Astrocyte of the spinal cord (primary cell): ENCODE measurements around the gene HABP2.

ENCODE experiments used
- DNase-seq: peaks from one replicate; pipeline ENCODE4 v3.0.0; 2011; ENCODE audit warnings: low read depth, low spot score
- H3K4me3 ChIP-seq: 2 replicates; pipeline ENCODE4 v1.5.1; 2011; ENCODE audit warnings: low read depth, mild to moderate bottlenecking, low read length, moderate library complexity
- in situ Hi-C: cut with HindIII; loops from 2 replicates; pipeline ENCODE4 v1.10.0; 2017; ENCODE audit warnings: low sequenced_read_pairs
- TF ChIP-seq, protein P1 (sequence below): IDR thresholded peaks from 2 replicates; pipeline ENCODE4 v1.5.1; 2012; ENCODE audit warnings: low read depth, mild to moderate bottlenecking, low read length, inconsistent platforms

HABP2 gene

GRCh38 chr10:113612154-113612553, 59.3 kb downstream of the HABP2 start:
- in situ Hi-C loops: no loop called here
- DNase-seq: no peak
- TF ChIP-seq, protein P1, sequence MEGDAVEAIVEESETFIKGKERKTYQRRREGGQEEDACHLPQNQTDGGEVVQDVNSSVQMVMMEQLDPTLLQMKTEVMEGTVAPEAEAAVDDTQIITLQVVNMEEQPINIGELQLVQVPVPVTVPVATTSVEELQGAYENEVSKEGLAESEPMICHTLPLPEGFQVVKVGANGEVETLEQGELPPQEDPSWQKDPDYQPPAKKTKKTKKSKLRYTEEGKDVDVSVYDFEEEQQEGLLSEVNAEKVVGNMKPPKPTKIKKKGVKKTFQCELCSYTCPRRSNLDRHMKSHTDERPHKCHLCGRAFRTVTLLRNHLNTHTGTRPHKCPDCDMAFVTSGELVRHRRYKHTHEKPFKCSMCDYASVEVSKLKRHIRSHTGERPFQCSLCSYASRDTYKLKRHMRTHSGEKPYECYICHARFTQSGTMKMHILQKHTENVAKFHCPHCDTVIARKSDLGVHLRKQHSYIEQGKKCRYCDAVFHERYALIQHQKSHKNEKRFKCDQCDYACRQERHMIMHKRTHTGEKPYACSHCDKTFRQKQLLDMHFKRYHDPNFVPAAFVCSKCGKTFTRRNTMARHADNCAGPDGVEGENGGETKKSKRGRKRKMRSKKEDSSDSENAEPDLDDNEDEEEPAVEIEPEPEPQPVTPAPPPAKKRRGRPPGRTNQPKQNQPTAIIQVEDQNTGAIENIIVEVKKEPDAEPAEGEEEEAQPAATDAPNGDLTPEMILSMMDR: no peak
- no peak overlapping the region for H3K4me3 ChIP-seq

- no peak for DNase-seq
These were observed 60.6 kb downstream of the HABP2 start for GRCh38 chr10:113613427-113613826.

GRCh38 chr10:113613977-113614690, 61.3 kb downstream of the HABP2 start:
- DNase-seq: no peak
- no peak overlapping the region for H3K4me3 ChIP-seq
- in situ Hi-C loops: no loop called here
- TF ChIP-seq, protein P1: no peak

More at GRCh38 chr10:113613427-113613826, 60.6 kb downstream of the HABP2 start:
- in situ Hi-C loops: no loop called here
- TF ChIP-seq, protein P1: no peak
- H3K4me3 ChIP-seq: no peak overlapping the region

DNA sequence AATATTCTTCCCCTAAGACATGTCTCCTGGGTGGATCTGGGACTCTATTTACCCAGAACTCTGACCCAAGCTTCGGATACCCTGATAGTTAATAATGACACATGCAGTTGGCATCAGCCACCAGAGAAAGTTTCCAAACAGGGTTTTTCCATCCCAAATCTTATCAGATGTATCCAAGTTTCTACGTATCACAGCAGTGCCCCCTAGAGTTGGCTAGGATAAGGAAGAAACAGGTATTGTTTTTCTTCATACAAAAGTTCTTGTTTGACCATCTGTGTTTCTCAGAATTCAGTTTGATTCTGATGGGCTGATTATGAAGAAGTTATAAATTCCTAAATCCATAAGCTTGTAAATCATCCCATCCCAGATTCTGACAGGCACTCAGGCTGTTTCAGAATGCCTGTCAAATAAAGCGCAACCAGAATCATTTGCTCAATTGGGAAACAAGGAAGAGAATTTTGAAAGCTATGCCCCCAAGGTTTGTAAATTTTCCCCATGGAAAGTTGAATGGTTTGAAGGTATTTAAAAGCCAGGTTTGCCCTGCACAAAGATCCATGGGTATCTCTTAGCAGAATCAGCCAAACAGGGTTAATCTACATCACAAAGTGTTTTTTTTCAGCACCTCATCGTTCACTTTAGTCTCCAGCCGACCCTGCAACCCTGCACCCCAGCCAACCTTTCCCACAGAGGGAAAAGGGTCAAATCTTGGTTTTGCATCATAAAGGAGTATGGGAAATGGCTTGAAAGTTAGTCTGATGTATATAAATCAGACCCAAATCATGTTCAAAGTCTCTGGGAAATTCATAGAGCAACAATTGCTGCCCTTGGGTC, 63.6 kb downstream of the HABP2 start:
- TF ChIP-seq, protein P1: peak; percentile 46
- in situ Hi-C loops: no loop called here
- no peak overlapping the region for H3K4me3 ChIP-seq
- no peak for DNase-seq

GRCh38 chr10:113617086-113617485, 64.2 kb downstream of the HABP2 start:
- in situ Hi-C loops: no loop called here
- TF ChIP-seq, protein P1: no peak
- no peak for DNase-seq
- no peak overlapping the region for H3K4me3 ChIP-seq

DNA sequence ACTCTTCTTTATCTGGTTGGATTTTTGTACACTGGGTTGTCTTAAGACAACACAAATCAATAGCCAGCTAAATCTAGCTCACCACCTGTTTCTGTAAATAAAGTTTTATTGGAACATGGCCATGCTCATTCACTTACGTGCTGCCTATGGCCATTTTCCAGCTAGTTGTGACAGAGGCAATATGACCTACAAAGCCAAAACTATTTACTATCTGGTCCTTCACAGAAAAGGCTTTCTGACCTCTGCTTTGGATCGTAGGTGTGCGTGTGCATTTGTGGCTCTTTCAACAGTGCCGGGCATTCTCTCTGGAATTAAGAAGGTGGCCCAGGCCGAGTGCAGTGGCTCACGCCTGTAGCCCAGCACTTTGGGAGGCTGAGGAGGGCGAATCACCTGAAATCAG, 65.5 kb downstream of the HABP2 start:
- H3K4me3 ChIP-seq: no peak overlapping the region
- TF ChIP-seq, protein P1: no peak
- DNase-seq: no peak
- in situ Hi-C loops: no loop called here
